ACHN (cell line): ENCODE measurements around the gene VSIG10L.

ENCODE experiments used
- DNase-seq: peaks from one replicate; pipeline ENCODE4 v3.0.0-alpha.2; 2015
- in situ Hi-C: cut with HindIII; loops from 2 replicates; pipeline ENCODE4 v1.10.0; 2017; ENCODE audit warnings: low sequenced_read_pairs, low pct_ligation_motif_present, low pct_unique_long_range_greater_than_20kb

Gene VSIG10L

GRCh38 chr19:51294211-51294976 lies 47.5 kb downstream of the VSIG10L start:
- no peak for DNase-seq
- in situ Hi-C loops, result no loop called here

- in situ Hi-C loops, result no loop called here
- no peak for DNase-seq
Measured at GRCh38 chr19:51293571-51294210, 48.2 kb downstream of the VSIG10L start.

- in situ Hi-C loops, result no loop called here
- DNase-seq, result no peak
Measured at GRCh38 chr19:51292971-51293370, 49.0 kb downstream of the VSIG10L start.

- in situ Hi-C loops, result no loop called here
- DNase-seq, result no peak
Measured at GRCh38 chr19:51289635-51290034, 52.3 kb downstream of the VSIG10L start.

GRCh38 chr19:51285682-51286081 lies 56.3 kb downstream of the VSIG10L start:
- in situ Hi-C loops, result no loop called here
- no peak for DNase-seq

GRCh38 chr19:51282335-51282734 lies 59.6 kb downstream of the VSIG10L start:
- DNase-seq, result no peak
- in situ Hi-C loops, result no loop called here
